ENCODE results near the gene CARMIL1. TPM values are rescaled to one million over a fixed set of nuclear protein-coding genes. Genes with fewer than 3 reads are reported as not detected.

Gene CARMIL1
- total RNA-seq, 1 donor from 2014 or later, result 15.7 TPM

DNA sequence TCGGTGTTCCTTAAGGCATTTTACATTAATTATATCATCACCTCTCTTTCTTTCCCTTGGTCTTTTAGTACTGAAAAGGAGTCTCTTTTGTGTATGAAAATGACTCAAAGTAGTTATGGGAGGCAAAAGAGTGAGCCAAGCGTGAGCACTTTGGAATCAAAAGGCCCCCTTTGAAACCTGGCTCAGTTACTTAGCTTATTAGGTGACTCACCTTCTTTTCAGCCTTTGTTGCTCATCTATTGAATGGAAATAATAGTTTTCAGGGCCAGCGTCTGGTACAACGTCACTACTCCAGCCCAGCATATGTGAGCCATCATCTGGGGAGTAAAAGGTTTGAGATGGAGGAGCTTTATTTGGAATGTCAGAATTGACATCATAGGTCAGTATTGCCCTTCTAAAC lies 225.5 kb downstream of the CARMIL1 start:
- no peak overlapping the region for H3K27ac Mint-ChIP-seq
- no peaks in the 10 kb centered on the region for H3K27me3 Mint-ChIP-seq (ENCODE audit: low read depth)
- H3K4me1 Mint-ChIP-seq, result peaks cover 17% of the 10 kb centered on the region
- no peaks in the 10 kb centered on the region for H3K9me3 Mint-ChIP-seq
- TF ChIP-seq, protein P1, sequence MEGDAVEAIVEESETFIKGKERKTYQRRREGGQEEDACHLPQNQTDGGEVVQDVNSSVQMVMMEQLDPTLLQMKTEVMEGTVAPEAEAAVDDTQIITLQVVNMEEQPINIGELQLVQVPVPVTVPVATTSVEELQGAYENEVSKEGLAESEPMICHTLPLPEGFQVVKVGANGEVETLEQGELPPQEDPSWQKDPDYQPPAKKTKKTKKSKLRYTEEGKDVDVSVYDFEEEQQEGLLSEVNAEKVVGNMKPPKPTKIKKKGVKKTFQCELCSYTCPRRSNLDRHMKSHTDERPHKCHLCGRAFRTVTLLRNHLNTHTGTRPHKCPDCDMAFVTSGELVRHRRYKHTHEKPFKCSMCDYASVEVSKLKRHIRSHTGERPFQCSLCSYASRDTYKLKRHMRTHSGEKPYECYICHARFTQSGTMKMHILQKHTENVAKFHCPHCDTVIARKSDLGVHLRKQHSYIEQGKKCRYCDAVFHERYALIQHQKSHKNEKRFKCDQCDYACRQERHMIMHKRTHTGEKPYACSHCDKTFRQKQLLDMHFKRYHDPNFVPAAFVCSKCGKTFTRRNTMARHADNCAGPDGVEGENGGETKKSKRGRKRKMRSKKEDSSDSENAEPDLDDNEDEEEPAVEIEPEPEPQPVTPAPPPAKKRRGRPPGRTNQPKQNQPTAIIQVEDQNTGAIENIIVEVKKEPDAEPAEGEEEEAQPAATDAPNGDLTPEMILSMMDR (IDR thresholded peaks at IDR 0.05; ENCODE audit: unreplicated experiment), result no peak
- H3K4me3 Mint-ChIP-seq, result no peak overlapping the region
- no peak for DNase-seq (ENCODE audit: low spot score in 2 of 2, unreplicated experiment in 2 of 2)
- no peaks in the 10 kb centered on the region for H3K36me3 Mint-ChIP-seq

DNA sequence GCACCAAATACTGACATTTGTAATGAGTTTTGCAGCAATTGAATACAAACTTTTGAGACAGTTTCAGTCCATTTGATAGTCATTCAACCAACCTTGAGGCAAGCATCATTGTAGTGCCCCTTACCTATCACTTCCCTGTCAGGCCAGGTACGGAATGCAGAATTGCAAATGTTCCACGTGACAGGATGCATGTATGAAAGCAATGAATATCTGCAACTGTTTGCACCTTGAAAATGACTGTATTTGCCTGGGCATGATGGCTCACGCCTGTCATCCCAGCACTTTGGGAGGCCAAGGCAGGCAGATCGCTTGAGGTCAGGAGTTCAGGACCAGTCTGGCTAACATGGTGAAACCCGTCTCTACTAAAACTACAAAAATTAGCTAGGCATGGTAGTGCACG lies 226.8 kb downstream of the CARMIL1 start:
- Mint-ChIP-seq H3K27ac (no peak overlapping the region), H3K4me3 (no peak overlapping the region), H3K4me1 (peaks cover 10% of the 10 kb centered on the region), H3K9me3 (no peaks in the 10 kb centered on the region), H3K36me3 (no peaks in the 10 kb centered on the region), H3K27me3 (ENCODE audit: low read depth) (no peaks in the 10 kb centered on the region)
- TF ChIP-seq, protein P1 (IDR thresholded peaks at IDR 0.05; ENCODE audit: unreplicated experiment), result no peak
- DNase-seq (ENCODE audit: low spot score in 2 of 2, unreplicated experiment in 2 of 2), result no peak

DNA sequence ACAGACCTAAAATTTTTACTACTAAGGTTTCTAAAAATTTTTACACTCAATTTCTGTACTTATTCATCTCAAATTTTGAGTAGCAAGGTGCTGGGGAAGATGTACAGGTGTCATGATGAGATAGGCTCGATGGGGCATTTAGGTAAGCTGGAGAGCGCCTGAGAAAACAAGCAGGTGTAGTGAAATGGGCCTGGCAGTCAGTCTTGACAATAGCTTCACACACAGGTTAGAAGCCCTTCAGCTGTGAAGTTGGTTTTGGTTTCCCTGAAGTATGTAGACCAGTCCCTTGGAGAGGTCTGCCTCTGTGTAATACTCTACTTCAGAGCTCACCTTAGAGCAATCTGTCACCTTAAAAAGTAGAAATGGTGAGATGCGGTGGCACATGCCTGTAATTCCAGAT lies 228.9 kb downstream of the CARMIL1 start:
- TF ChIP-seq, protein P1 (IDR thresholded peaks at IDR 0.05; ENCODE audit: unreplicated experiment), result no peak
- Mint-ChIP-seq H3K36me3 (no peaks in the 10 kb centered on the region), H3K27ac (no peak overlapping the region), H3K4me3 (no peak overlapping the region), H3K27me3 (ENCODE audit: low read depth) (no peaks in the 10 kb centered on the region), H3K9me3 (no peaks in the 10 kb centered on the region), H3K4me1 (peaks cover 3% of the 10 kb centered on the region)
- no peak for DNase-seq (ENCODE audit: low spot score in 2 of 2, unreplicated experiment in 2 of 2)

DNA sequence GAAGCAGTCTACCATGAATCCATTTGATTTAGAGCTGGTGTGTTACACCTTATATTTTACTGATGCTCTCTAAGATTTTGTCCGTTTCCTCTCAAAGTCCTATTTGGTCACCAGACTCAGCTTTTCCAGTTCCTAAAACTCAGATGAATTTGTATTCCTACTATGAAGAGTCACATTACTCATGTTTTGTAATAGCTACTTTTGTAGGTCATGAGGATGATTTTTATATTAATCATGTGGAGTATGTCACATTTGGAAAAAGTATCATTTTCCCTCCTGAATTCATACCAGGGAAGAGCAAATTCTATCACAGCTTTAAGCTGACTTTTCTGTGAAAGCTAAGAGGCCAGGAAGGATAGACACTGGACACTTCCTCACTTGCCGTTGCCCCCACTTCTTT lies 232.2 kb downstream of the CARMIL1 start:
- Mint-ChIP-seq H3K27ac (no peak overlapping the region), H3K4me1 (peaks cover 5% of the 10 kb centered on the region), H3K9me3 (no peaks in the 10 kb centered on the region), H3K27me3 (ENCODE audit: low read depth) (no peaks in the 10 kb centered on the region), H3K36me3 (peaks cover 2% of the 10 kb centered on the region), H3K4me3 (no peak overlapping the region)
- TF ChIP-seq, protein P1 (IDR thresholded peaks at IDR 0.05; ENCODE audit: unreplicated experiment), result no peak
- DNase-seq (ENCODE audit: low spot score in 2 of 2, unreplicated experiment in 2 of 2), result no peak

DNA sequence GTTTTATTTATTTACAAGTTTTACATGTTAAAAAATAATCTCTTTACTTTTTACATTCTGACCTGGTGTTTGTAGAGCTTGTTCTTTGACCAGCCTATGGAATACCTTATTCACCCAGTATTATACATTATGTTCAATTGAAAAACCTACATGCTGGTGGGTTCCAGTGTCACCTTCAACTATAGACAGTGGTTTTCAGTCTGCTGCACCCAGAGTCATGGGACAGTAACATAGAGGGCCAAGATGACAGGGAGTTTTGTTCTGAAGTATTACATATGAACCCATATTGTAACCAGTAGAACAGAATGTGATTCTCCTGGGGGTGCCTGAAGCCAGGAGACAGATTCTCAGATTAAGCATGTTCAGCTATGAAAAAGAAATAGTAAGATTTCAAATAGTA lies 233.4 kb downstream of the CARMIL1 start:
- no peak for DNase-seq (ENCODE audit: low spot score in 2 of 2, unreplicated experiment in 2 of 2)
- H3K27me3 Mint-ChIP-seq (ENCODE audit: low read depth), result no peaks in the 10 kb centered on the region
- peaks cover 2% of the 10 kb centered on the region for H3K36me3 Mint-ChIP-seq
- TF ChIP-seq, protein P1 (IDR thresholded peaks at IDR 0.05; ENCODE audit: unreplicated experiment), result no peak
- no peak overlapping the region for H3K27ac Mint-ChIP-seq
- no peaks in the 10 kb centered on the region for H3K9me3 Mint-ChIP-seq
- H3K4me3 Mint-ChIP-seq, result no peak overlapping the region
- H3K4me1 Mint-ChIP-seq, result peaks cover 14% of the 10 kb centered on the region

DNA sequence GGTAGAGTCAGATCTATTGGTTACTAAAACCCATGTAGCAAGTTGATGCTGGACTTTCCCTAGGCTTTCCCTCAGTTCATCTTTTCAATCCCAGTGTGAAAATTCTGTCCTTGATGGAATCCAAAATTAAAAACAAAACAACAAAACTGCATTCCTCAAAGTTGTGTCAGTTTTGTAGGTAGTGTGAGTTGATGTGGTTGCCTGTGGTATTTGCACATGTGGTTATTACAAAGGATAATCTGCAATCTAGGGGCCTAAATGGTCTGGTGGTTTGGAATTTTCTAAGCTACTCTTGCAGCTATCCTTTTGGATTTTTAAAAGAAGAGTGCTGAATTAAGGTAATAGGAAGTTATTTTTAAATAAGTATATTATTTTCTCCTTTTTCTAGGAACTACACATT lies 240.7 kb downstream of the CARMIL1 start:
- no peak overlapping the region for H3K27ac Mint-ChIP-seq
- TF ChIP-seq, protein P1 (IDR thresholded peaks at IDR 0.05; ENCODE audit: unreplicated experiment), result no peak
- no peak for DNase-seq (ENCODE audit: low spot score in 2 of 2, unreplicated experiment in 2 of 2)
- H3K4me1 Mint-ChIP-seq, result peaks cover 36% of the 10 kb centered on the region
- no peak overlapping the region for H3K4me3 Mint-ChIP-seq
- H3K27me3 Mint-ChIP-seq (ENCODE audit: low read depth), result no peaks in the 10 kb centered on the region
- H3K9me3 Mint-ChIP-seq, result no peaks in the 10 kb centered on the region
- H3K36me3 Mint-ChIP-seq, result peaks cover 9% of the 10 kb centered on the region

All from mesothelial cell of epicardium (in vitro differentiated cells).